ENCODE measurements around the gene PNKP.

The PNKP gene

DNA sequence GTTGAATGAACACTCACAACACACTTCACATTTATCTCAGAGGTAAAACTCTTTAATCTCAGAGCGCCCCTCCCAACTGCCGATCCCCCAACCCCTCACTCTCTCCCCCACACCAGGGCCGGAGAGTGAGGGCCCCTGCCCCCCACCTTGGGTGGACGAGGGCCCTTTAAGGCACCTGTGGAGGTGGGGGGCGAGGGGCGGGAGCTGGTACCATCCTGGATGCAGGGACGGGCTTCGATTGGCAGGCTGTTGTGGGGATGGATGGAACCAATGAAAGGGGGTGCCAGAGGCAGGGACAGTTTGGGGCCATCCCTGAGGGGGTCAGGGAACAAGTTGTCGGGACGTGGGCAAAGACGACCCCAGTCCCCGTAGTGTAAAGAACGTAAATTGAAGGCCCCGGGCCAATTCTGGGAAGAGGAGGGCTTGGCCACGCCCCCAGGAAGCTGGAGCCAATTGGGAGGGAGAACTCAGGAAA lies 1.7 kb upstream of the PNKP start:
- no peaks in the 10 kb centered on the region for H3K9me3 ChIP-seq (ENCODE audit: insufficient read depth, low read depth, low read length)
- TF ChIP-seq, protein P1, sequence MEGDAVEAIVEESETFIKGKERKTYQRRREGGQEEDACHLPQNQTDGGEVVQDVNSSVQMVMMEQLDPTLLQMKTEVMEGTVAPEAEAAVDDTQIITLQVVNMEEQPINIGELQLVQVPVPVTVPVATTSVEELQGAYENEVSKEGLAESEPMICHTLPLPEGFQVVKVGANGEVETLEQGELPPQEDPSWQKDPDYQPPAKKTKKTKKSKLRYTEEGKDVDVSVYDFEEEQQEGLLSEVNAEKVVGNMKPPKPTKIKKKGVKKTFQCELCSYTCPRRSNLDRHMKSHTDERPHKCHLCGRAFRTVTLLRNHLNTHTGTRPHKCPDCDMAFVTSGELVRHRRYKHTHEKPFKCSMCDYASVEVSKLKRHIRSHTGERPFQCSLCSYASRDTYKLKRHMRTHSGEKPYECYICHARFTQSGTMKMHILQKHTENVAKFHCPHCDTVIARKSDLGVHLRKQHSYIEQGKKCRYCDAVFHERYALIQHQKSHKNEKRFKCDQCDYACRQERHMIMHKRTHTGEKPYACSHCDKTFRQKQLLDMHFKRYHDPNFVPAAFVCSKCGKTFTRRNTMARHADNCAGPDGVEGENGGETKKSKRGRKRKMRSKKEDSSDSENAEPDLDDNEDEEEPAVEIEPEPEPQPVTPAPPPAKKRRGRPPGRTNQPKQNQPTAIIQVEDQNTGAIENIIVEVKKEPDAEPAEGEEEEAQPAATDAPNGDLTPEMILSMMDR (conservative IDR thresholded peaks at IDR 0.05; ENCODE audit: low read length), result no peak
- no peak for TF ChIP-seq EZH2phosphoT487 (IDR thresholded peaks at IDR 0.05; ENCODE audit: borderline replicate concordance)
- peaks cover 8% of the 10 kb centered on the region; the same call in 1 of the 2 replicates for H3K36me3 ChIP-seq (ENCODE audit: insufficient read depth, low read length)
- peak overlapping the region; percentile 87 for H3K4me3 ChIP-seq (ENCODE audit: low read length, poor library complexity, severe bottlenecking)
- peak overlapping the region; percentile 72; the same call in 1 of the 2 replicates for H2AFZ ChIP-seq (ENCODE audit: low read length)
- peaks cover 27% of the 10 kb centered on the region for H4K20me1 ChIP-seq (ENCODE audit: insufficient read depth, low read length, poor library complexity, severe bottlenecking)
- no peaks in the 10 kb centered on the region for H3K27me3 ChIP-seq (ENCODE audit: insufficient read depth, low read length, poor library complexity, severe bottlenecking)
- no peaks in the 10 kb centered on the region for H3K9me2 ChIP-seq (replicated peaks; ENCODE audit: low read depth, low read length)
- peaks cover 39% of the 10 kb centered on the region for H3K79me2 ChIP-seq (ENCODE audit: insufficient read depth, low read length)
- peak overlapping the region; percentile 98 for H3K4me2 ChIP-seq (ENCODE audit: low read depth, low read length, poor library complexity, severe bottlenecking)
- H3K4me1 ChIP-seq (ENCODE audit: insufficient read depth, low read length, poor library complexity, severe bottlenecking), result peaks cover 43% of the 10 kb centered on the region
- no peaks in the 10 kb centered on the region for H3F3A ChIP-seq (ENCODE audit: low read depth)
- H3K9ac ChIP-seq (ENCODE audit: low read depth, low read length, poor library complexity, severe bottlenecking), result peak overlapping the region; percentile 52

GRCh38 chr19:49864890-49865289 lies 2.5 kb downstream of the PNKP start:
- H3F3A ChIP-seq (ENCODE audit: low read depth), result no peaks in the 10 kb centered on the region
- H4K20me1 ChIP-seq (ENCODE audit: insufficient read depth, low read length, poor library complexity, severe bottlenecking), result peaks cover 54% of the 10 kb centered on the region
- H3K9me3 ChIP-seq (ENCODE audit: insufficient read depth, low read depth, low read length), result no peaks in the 10 kb centered on the region
- TF ChIP-seq EZH2phosphoT487 (IDR thresholded peaks at IDR 0.05; ENCODE audit: borderline replicate concordance), result no peak
- TF ChIP-seq, protein P1 (conservative IDR thresholded peaks at IDR 0.05; ENCODE audit: low read length), result no peak
- H3K4me1 ChIP-seq (ENCODE audit: insufficient read depth, low read length, poor library complexity, severe bottlenecking), result peaks cover 33% of the 10 kb centered on the region
- H3K9me2 ChIP-seq (replicated peaks; ENCODE audit: low read depth, low read length), result no peaks in the 10 kb centered on the region
- peaks cover 40% of the 10 kb centered on the region for H3K79me2 ChIP-seq (ENCODE audit: insufficient read depth, low read length)
- peak overlapping the region; percentile 98 for H3K4me2 ChIP-seq (ENCODE audit: low read depth, low read length, poor library complexity, severe bottlenecking)
- H2AFZ ChIP-seq (ENCODE audit: low read length), result no peak overlapping the region
- peaks cover 29% of the 10 kb centered on the region; the same call in 1 of the 2 replicates for H3K36me3 ChIP-seq (ENCODE audit: insufficient read depth, low read length)
- no peaks in the 10 kb centered on the region for H3K27me3 ChIP-seq (ENCODE audit: insufficient read depth, low read length, poor library complexity, severe bottlenecking)
- H3K4me3 ChIP-seq (ENCODE audit: low read length, poor library complexity, severe bottlenecking), result peak overlapping the region; percentile 98
- no peak overlapping the region for H3K9ac ChIP-seq (ENCODE audit: low read depth, low read length, poor library complexity, severe bottlenecking)

GRCh38 chr19:49863935-49864320 lies 3.4 kb downstream of the PNKP start:
- Histone ChIP-seq H3K79me2 (ENCODE audit: insufficient read depth, low read length) (peaks cover 40% of the 10 kb centered on the region), H3K4me2 (ENCODE audit: low read depth, low read length, poor library complexity, severe bottlenecking) (no peak overlapping the region), H3K36me3 (ENCODE audit: insufficient read depth, low read length) (peaks cover 35% of the 10 kb centered on the region; the same call in 1 of the 2 replicates), H3K9me2 (replicated peaks; ENCODE audit: low read depth, low read length) (no peaks in the 10 kb centered on the region), H3K4me1 (ENCODE audit: insufficient read depth, low read length, poor library complexity, severe bottlenecking) (peaks cover 30% of the 10 kb centered on the region), H3K9ac (ENCODE audit: low read depth, low read length, poor library complexity, severe bottlenecking) (no peak overlapping the region), H2AFZ (ENCODE audit: low read length) (no peak overlapping the region), H3K27me3 (ENCODE audit: insufficient read depth, low read length, poor library complexity, severe bottlenecking) (no peaks in the 10 kb centered on the region), H3F3A (ENCODE audit: low read depth) (no peaks in the 10 kb centered on the region), H3K4me3 (ENCODE audit: low read length, poor library complexity, severe bottlenecking) (no peak overlapping the region), H3K9me3 (ENCODE audit: insufficient read depth, low read depth, low read length) (no peaks in the 10 kb centered on the region), H4K20me1 (ENCODE audit: insufficient read depth, low read length, poor library complexity, severe bottlenecking) (peaks cover 54% of the 10 kb centered on the region)
- no peak for TF ChIP-seq EZH2phosphoT487 (IDR thresholded peaks at IDR 0.05; ENCODE audit: borderline replicate concordance)
- TF ChIP-seq, protein P1 (conservative IDR thresholded peaks at IDR 0.05; ENCODE audit: low read length), result no peak
